ENCODE data around the gene NME7.

GRCh38 chr1:169196581-169196980, 171.0 kb downstream of the NME7 start:
- no peak for TF ChIP-seq CTCF (IDR thresholded peaks at IDR 0.05)
- no peak for TF ChIP-seq EZH2 (IDR thresholded peaks at IDR 0.05)
